ENCODE results near the gene PSMD10.

The PSMD10 gene

GRCh38 chrX:108072746-108073145, 18.6 kb downstream of the PSMD10 start:
- DNase-seq (ENCODE audit: low read depth in 2 of 2), result no peak

- no peak for DNase-seq (ENCODE audit: low read depth in 2 of 2)
Observed at GRCh38 chrX:108071578-108071977, 19.8 kb downstream of the PSMD10 start.

GRCh38 chrX:108070891-108071290, 20.5 kb downstream of the PSMD10 start:
- no peak for DNase-seq (ENCODE audit: low read depth in 2 of 2)

- no peak for DNase-seq (ENCODE audit: low read depth in 2 of 2)
Observed at GRCh38 chrX:108068121-108068520, 23.2 kb downstream of the PSMD10 start.

- no peak for DNase-seq (ENCODE audit: low read depth in 2 of 2)
Observed at GRCh38 chrX:108064613-108065012, 26.7 kb downstream of the PSMD10 start.

GRCh38 chrX:108064001-108064400, 27.3 kb downstream of the PSMD10 start:
- DNase-seq (ENCODE audit: low read depth in 2 of 2), result no peak

GRCh38 chrX:108059801-108060200, 31.5 kb downstream of the PSMD10 start:
- DNase-seq (ENCODE audit: low read depth in 2 of 2), result no peak

GRCh38 chrX:108055546-108055945, 35.8 kb downstream of the PSMD10 start:
- no peak for DNase-seq (ENCODE audit: low read depth in 2 of 2)

- DNase-seq (ENCODE audit: low read depth in 2 of 2), result no peak
Observed at GRCh38 chrX:108053218-108053617, 38.1 kb downstream of the PSMD10 start.

GRCh38 chrX:108049649-108050048, 41.7 kb downstream of the PSMD10 start:
- DNase-seq (ENCODE audit: low read depth in 2 of 2), result no peak

- DNase-seq (ENCODE audit: low read depth in 2 of 2), result no peak
Observed at GRCh38 chrX:108044554-108045256, 46.6 kb downstream of the PSMD10 start, which contains the start of gene VSIG1. Gene VSIG1 (plus strand): TSS chrX:108045065. CDS start chrX:108045131, 66 bp downstream.

GRCh38 chrX:108036298-108036973, 54.9 kb downstream of the PSMD10 start:
- no peak for DNase-seq (ENCODE audit: low read depth in 2 of 2)

GRCh38 chrX:108034725-108035124, 56.6 kb downstream of the PSMD10 start:
- DNase-seq (ENCODE audit: low read depth in 2 of 2), result no peak
